Naive thymus-derived CD4-positive, alpha-beta T cell (primary cell): ENCODE measurements around the gene SMC1A. TPM values are rescaled to one million over a fixed set of nuclear protein-coding genes. Genes with fewer than 3 reads are reported as not detected.
A peak's percentile ranks its signal among the peaks of the same experiment; 100 is the strongest.

Experiments used
- ATAC-seq: fragments of 150-1000 bp; cut with Tn5 transposase; 2 replicates; pipeline ENCODE4 v1.10.0; 2021; ENCODE audit warnings: mild to moderate bottlenecking, moderate library complexity
- CTCF ChIA-PET: fragments of 350-600 bp; sonication (Branson Sonifier 250); formaldehyde crosslinking; loops from one replicate; lab custom pipeline; 2021; ENCODE audit warnings: antibody characterized with exemption; lab: Charles Lee
- POLR2A ChIA-PET: fragments of 350-600 bp; sonication (Branson Sonifier 250); formaldehyde crosslinking; loops from one replicate; lab custom pipeline; 2021; ENCODE audit warnings: antibody characterized with exemption, inconsistent platforms; lab: Charles Lee
- DNase-seq, 9 donors: peaks; one replicate each; pipeline versions ENCODE4 v3.0.0 to v3.0.0-alpha.2; 2020 to 2022; ENCODE audit warnings: mixed read lengths in 1 of 9
- H3K27ac ChIP-seq: one replicate; pipeline ENCODE4 v1.7.0; 2013; ENCODE audit warnings: mild to moderate bottlenecking, low read depth, low read length, moderate library complexity
- H3K27me3 ChIP-seq, 2 donors: one replicate each; pipeline ENCODE4 v1.7.0; 2013; ENCODE audit warnings: low read length in 2 of 2, mild to moderate bottlenecking in 2 of 2, moderate library complexity in 2 of 2; ENCODE audit not compliant: control insufficient read depth in 2 of 2, insufficient read depth in 2 of 2
- H3K36me3 ChIP-seq, 3 experiments: 1 replicate in 2 of 3; 2 replicates in 1 of 3; pipeline ENCODE4 v1.7.0; 2013; ENCODE audit warnings: low read length in 3 of 3, mild to moderate bottlenecking in 3 of 3, moderate library complexity in 1 of 3; ENCODE audit not compliant: insufficient read depth in 3 of 3, control insufficient read depth in 2 of 3
- H3K4me1 ChIP-seq, 2 donors: one replicate each; pipeline ENCODE4 v1.7.0; 2013; ENCODE audit warnings: low read length in 2 of 2, mild to moderate bottlenecking in 2 of 2, moderate library complexity in 1 of 2; ENCODE audit not compliant: control insufficient read depth in 2 of 2, insufficient read depth in 2 of 2
- H3K4me3 ChIP-seq: 2 replicates; pipeline ENCODE4 v1.7.0; 2013; ENCODE audit warnings: mild to moderate bottlenecking, low read length
- H3K9me3 ChIP-seq, 3 experiments: 1 replicate in 2 of 3; 2 replicates in 1 of 3; pipeline ENCODE4 v1.7.0; 2013; ENCODE audit warnings: low read length in 3 of 3; ENCODE audit not compliant: control insufficient read depth in 2 of 3
- H3K27ac Mint-ChIP-seq, 9 donors: one replicate each; pipeline ENCODE4 v1.8.0; 2020 to 2022; ENCODE audit warnings: mixed read lengths in 9 of 9, mild to moderate bottlenecking in 8 of 9, moderate library complexity in 5 of 9, inconsistent platforms in 2 of 9
- H3K27me3 Mint-ChIP-seq, 5 donors: one replicate each; pipeline ENCODE4 v1.8.0; 2021 to 2022; ENCODE audit warnings: mixed read lengths in 5 of 5, mild to moderate bottlenecking in 1 of 5
- H3K36me3 Mint-ChIP-seq, 5 donors: one replicate each; pipeline ENCODE4 v1.8.0; 2020 to 2022; ENCODE audit warnings: mixed read lengths in 5 of 5, mild to moderate bottlenecking in 3 of 5, inconsistent platforms in 1 of 5
- H3K4me1 Mint-ChIP-seq, 7 donors: one replicate each; pipeline ENCODE4 v1.8.0; 2020 to 2022; ENCODE audit warnings: mixed read lengths in 7 of 7, mild to moderate bottlenecking in 3 of 7, inconsistent platforms in 1 of 7
- H3K4me3 Mint-ChIP-seq, 10 donors: one replicate each; pipeline ENCODE4 v1.8.0; 2020 to 2022; ENCODE audit warnings: mild to moderate bottlenecking in 10 of 10, mixed read lengths in 10 of 10, moderate library complexity in 6 of 10, inconsistent platforms in 2 of 10
- H3K9me3 Mint-ChIP-seq, 11 donors: one replicate each; pipeline ENCODE4 v1.8.0; 2020 to 2022; ENCODE audit warnings: mixed read lengths in 11 of 11, mild to moderate bottlenecking in 4 of 11, inconsistent platforms in 1 of 11, moderate library complexity in 1 of 11
- intact Hi-C, 2 donors: fragments of 100-400 bp; cut with micrococcal nuclease; formaldehyde crosslinking; loops; one replicate each; pipeline ENCODE4 v1.15.1; 2023
- polyA plus RNA-seq, 2 donors: library from polyadenylated mRNA; unstranded; fragments of 300-500 nt; fragmentation: Illumina TruSeq; gene quantifications; one replicate each; pipeline ENCODE4 v1.2.3, GENCODE V29; 2021
- total RNA-seq, 6 experiments: library from RNA in 5 of 6; stranded (reverse) in 5 of 6; gene quantifications; 1 replicate in 5 of 6; 2 replicates in 1 of 6; pipeline ENCODE4 v1.2.3 and lab custom pipeline; 2021 to 2026

SMC1A gene
- total and polyA plus RNA-seq, 7 experiments from 2014 or later = 53.0 to 108 (median 67.7) TPM

- intact Hi-C loops = no loop called here
- H3K27me3 Mint-ChIP-seq = peaks cover 0 to 6% (median 4%) of the 10 kb centered on the region in 5 donors
Measured at GRCh38 chrX:53440101-53440500, 17.6 kb upstream of the SMC1A start.

DNA sequence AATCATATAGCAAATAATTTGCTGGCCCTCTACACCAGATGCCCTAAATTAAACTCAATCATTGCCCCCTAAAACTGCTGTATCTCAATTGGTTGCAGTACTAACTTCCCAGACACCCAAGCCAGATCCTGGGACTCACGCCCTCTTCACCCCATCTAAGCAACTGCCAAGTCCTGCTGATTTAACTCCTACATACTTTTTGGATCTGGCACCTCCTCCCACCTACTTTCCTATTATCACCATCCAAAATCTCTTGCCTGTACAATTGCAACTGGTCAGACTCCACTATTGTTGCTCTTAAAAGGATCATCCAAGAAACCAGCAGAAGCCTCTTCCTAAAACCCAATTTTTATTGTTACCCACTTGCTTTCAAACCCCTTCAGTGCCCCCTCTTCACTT lies 16.4 kb upstream of the SMC1A start:
- Histone ChIP-seq H3K9me3 (no peaks in the 10 kb centered on the region), H3K36me3 (no peaks in the 10 kb centered on the region), H3K27ac (no peak overlapping the region), H3K4me3 (no peak overlapping the region), H3K27me3 (no peaks in the 10 kb centered on the region), H3K4me1 (peaks cover 0 to 11% of the 10 kb centered on the region in 2 donors)
- peaks cover 0 to 6% (median 4%) of the 10 kb centered on the region in 5 donors for H3K27me3 Mint-ChIP-seq
- H3K4me3 Mint-ChIP-seq = no peak overlapping the region
- no peak for DNase-seq
- peaks cover 0 to 3% (median 0%) of the 10 kb centered on the region in 5 donors for H3K36me3 Mint-ChIP-seq
- H3K4me1 Mint-ChIP-seq = peaks cover 10 to 48% (median 23%) of the 10 kb centered on the region in 7 donors
- intact Hi-C loops = loop anchor here in 1 of 2 donors (5.0 kb wide), 1 partner anchor 37 kb away; no protein-coding TSS in a partner anchor
- POLR2A ChIA-PET = no interaction called here
- no peak for ATAC-seq
- no peaks in the 10 kb centered on the region for H3K9me3 Mint-ChIP-seq
- no peak overlapping the region for H3K27ac Mint-ChIP-seq
- CTCF ChIA-PET = no interaction called here

More at GRCh38 chrX:53440101-53440500, 17.6 kb upstream of the SMC1A start:
- no peaks in the 10 kb centered on the region for H3K9me3 ChIP-seq
- peaks cover 0 to 5% of the 10 kb centered on the region in 2 donors for H3K4me1 ChIP-seq
- POLR2A ChIA-PET = no interaction called here
- peak overlapping the region in 2 of 9 donors; percentile 42 to 82 for H3K27ac Mint-ChIP-seq
- no peaks in the 10 kb centered on the region for H3K27me3 ChIP-seq
- CTCF ChIA-PET = no interaction called here
- no peaks in the 10 kb centered on the region for H3K9me3 Mint-ChIP-seq
- ATAC-seq (no peak), DNase-seq (no peak)
- peaks cover 0 to 37% (median 12%) of the 10 kb centered on the region in 7 donors for H3K4me1 Mint-ChIP-seq
- H3K27ac ChIP-seq = no peak overlapping the region
- H3K36me3 Mint-ChIP-seq = no peaks in the 10 kb centered on the region
- H3K4me3 ChIP-seq = no peak overlapping the region
- H3K4me3 Mint-ChIP-seq = peak overlapping the region; percentile 9 to 76 (median 36)
- H3K36me3 ChIP-seq = no peaks in the 10 kb centered on the region

DNA sequence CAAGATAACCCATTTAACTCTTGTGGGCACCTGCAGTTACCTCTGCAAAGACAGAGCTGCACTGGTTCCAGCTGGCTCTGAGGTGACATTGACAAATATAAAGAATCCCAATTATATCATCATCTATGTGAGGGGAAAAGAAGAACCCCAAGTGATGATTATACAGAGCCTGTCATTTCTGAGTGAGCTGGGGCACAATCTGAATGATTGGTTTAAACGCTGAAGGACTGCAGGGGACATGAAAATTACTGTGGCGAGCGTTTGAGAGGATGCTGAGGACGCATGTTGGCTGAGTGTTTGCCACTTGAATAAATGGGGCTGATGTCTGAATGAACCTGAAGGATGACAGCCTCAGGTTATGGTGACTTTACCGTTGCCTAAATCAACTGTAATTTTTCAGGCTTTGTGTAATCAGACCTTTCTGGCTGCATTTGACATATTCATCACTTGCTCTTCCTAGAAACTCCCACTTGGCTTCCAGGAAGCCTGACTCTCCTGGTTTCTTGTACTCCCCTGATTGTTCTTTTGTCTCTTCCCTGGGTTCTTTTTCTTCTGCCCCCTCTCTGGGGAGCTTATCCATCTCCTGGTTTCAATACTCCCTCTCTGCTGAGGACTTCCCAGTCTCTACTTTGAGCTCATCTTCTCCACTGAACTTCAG lies 15.8 kb upstream of the SMC1A start:
- peaks cover 0 to 3% (median 0%) of the 10 kb centered on the region in 5 donors for H3K36me3 Mint-ChIP-seq
- peaks cover 11 to 49% (median 25%) of the 10 kb centered on the region in 7 donors for H3K4me1 Mint-ChIP-seq
- Histone ChIP-seq H3K27ac (no peak overlapping the region), H3K4me1 (peaks cover 0 to 16% of the 10 kb centered on the region in 2 donors), H3K4me3 (no peak overlapping the region), H3K27me3 (no peaks in the 10 kb centered on the region), H3K36me3 (no peaks in the 10 kb centered on the region), H3K9me3 (no peaks in the 10 kb centered on the region)
- ATAC-seq (no peak), DNase-seq (no peak)
- intact Hi-C loops = loop anchor here in 1 of 2 donors (5.0 kb wide), 1 partner anchor 36 kb away; no protein-coding TSS in a partner anchor
- peaks cover 0 to 6% (median 4%) of the 10 kb centered on the region in 5 donors for H3K27me3 Mint-ChIP-seq
- CTCF ChIA-PET = no interaction called here
- H3K9me3 Mint-ChIP-seq = no peaks in the 10 kb centered on the region
- H3K27ac Mint-ChIP-seq = no peak overlapping the region
- POLR2A ChIA-PET = no interaction called here
- no peak overlapping the region for H3K4me3 Mint-ChIP-seq

- no peak overlapping the region for H3K27ac Mint-ChIP-seq
- Histone ChIP-seq H3K27me3 (no peaks in the 10 kb centered on the region), H3K4me3 (no peak overlapping the region), H3K9me3 (no peaks in the 10 kb centered on the region), H3K4me1 (peaks cover 0 to 16% of the 10 kb centered on the region in 2 donors), H3K27ac (no peak overlapping the region), H3K36me3 (peaks cover 0 to under 1% (median 0%) of the 10 kb centered on the region in 3 experiments)
- DNase-seq = no peak
- peaks cover 11 to 50% (median 25%) of the 10 kb centered on the region in 7 donors for H3K4me1 Mint-ChIP-seq
- no peak overlapping the region for H3K4me3 Mint-ChIP-seq
- H3K9me3 Mint-ChIP-seq = no peaks in the 10 kb centered on the region
- peaks cover 0 to 6% (median 4%) of the 10 kb centered on the region in 5 donors for H3K27me3 Mint-ChIP-seq
- ChIA-PET POLR2A (interaction anchor here (3.6 kb wide), 1 partner anchor 14 kb away, joined by 20 read pairs; the partner anchor contains the start of genes RIBC1 and SMC1A), CTCF (interaction anchor here (0.8 to 3.0 kb wide), 3 partner anchors 15 to 136 kb away, joined by 3 to 10 read pairs (median 6); partner anchors contain the start of genes RIBC1 and SMC1A)
- intact Hi-C loops = loop anchor here in 1 of 2 donors (5.0 kb wide), 1 partner anchor 35 kb away; no protein-coding TSS in a partner anchor
- ATAC-seq = no peak
- peaks cover 0 to 4% (median 0%) of the 10 kb centered on the region in 5 donors for H3K36me3 Mint-ChIP-seq
Measured at GRCh38 chrX:53437206-53437605, 14.8 kb upstream of the SMC1A start.

DNA sequence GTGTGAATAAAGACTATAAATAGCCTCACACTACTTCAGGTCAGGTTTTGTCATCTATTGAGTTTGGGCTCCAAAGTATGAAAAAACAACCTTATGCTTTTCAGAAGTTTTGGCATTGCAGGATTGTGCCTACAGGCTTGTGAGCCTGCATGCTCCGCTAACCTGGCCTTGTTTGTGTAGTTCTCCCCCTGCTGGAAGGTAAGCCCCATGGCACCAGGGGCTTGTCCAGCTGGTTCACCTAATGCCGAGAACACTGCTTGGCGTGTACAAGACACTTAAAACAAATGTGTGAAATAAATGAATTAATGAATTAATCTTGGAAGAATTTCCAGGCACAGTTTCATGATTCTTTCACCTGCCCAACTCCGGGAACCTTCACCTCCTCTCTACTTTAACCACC lies 13.5 kb upstream of the SMC1A start:
- DNase-seq = peak; percentile 17 to 75 (median 61)
- Mint-ChIP-seq H3K4me1 (peaks cover 11 to 42% (median 21%) of the 10 kb centered on the region in 7 donors), H3K9me3 (no peaks in the 10 kb centered on the region), H3K27me3 (peaks cover 0 to 6% (median 4%) of the 10 kb centered on the region in 5 donors), H3K27ac (peak overlapping the region in 1 of 9 donors; percentile 38), H3K36me3 (peaks cover 0 to 6% (median 3%) of the 10 kb centered on the region in 5 donors), H3K4me3 (no peak overlapping the region)
- ChIA-PET POLR2A (interaction anchor here (3.6 kb wide), 1 partner anchor 13 kb away, joined by 20 read pairs; the partner anchor contains the start of genes RIBC1 and SMC1A), CTCF (interaction anchor here (0.6 to 3.0 kb wide), 5 partner anchors 13 to 148 kb away, joined by 3 to 10 read pairs (median 4); partner anchors contain the start of genes RIBC1 and SMC1A)
- Histone ChIP-seq H3K27ac (no peak overlapping the region), H3K27me3 (no peaks in the 10 kb centered on the region), H3K4me1 (peaks cover 0 to 13% of the 10 kb centered on the region in 2 donors), H3K36me3 (peaks cover 0 to 13% (median 0%) of the 10 kb centered on the region in 3 experiments), H3K4me3 (no peak overlapping the region), H3K9me3 (no peaks in the 10 kb centered on the region)
- ATAC-seq = peak; percentile 77
- intact Hi-C loops = loop anchor here (1.0 to 5.0 kb wide), 4 partner anchors 34 to 151 kb away; no protein-coding TSS in a partner anchor
